HepG2 (cell line): ENCODE data around the gene TTLL1. TPM values are rescaled to one million over a fixed set of nuclear protein-coding genes. Genes with fewer than 3 reads are reported as not detected.

Experiments
- ATAC-seq: fragments of 200-7000 bp; cut with Tn5 transposase; 3 replicates; pipeline ENCODE4 v1.9.1; 2020; ENCODE audit warnings: mild to moderate bottlenecking, moderate library complexity
- BruUV-seq: library from RNA; stranded (reverse); fragments of 400-500 nt; replicated peaks from 2 replicates; lab custom pipeline; 2021; lab: Mats Ljungman, UMichigan
- CTCF ChIA-PET: fragments of 300-600 bp; formaldehyde crosslinking; extraction: SDS; loops from one replicate; lab custom pipeline; 2021; ENCODE audit warnings: low total read pairs, inconsistent platforms, low intra/inter-chr PET ratio; lab: Yijun Ruan, JAX
- POLR2A ChIA-PET: fragments of 350-600 bp; sonication (Branson Sonifier 250); formaldehyde crosslinking; loops from one replicate; lab custom pipeline; 2020; ENCODE audit warnings: antibody characterized with exemption, inconsistent platforms; lab: Yijun Ruan, JAX
- DNase-seq: peaks from one replicate; pipeline ENCODE4 v3.0.0-alpha.2; 2015; ENCODE audit warnings: low spot score
- FAIRE-seq: peaks from 3 replicates; lab custom pipeline; 2011; peaks lifted over from hg19 to GRCh38; lab: Jason Lieb, UNC
- H2AFZ ChIP-seq: one replicate; pipeline ENCODE4 v1.6.1; 2011; ENCODE audit warnings: low read length, inconsistent platforms
- H3K27ac ChIP-seq: fragments of 300-600 bp; 3 replicates; pipeline ENCODE4 v1.8.0; 2011; ENCODE audit warnings: mixed run types, mild to moderate bottlenecking, mixed read lengths, low read length, inconsistent platforms; ENCODE audit not compliant: insufficient read depth; ENCODE audit errors: extremely low read length
- H3K27me3 ChIP-seq, 2 experiments: fragments of 200-600 bp in 1 of 2; 2 replicates in 1 of 2; 3 replicates in 1 of 2; pipeline versions ENCODE4 v1.6.0 to v1.8.0; 2011; ENCODE audit warnings: low read length in 2 of 2, mild to moderate bottlenecking in 2 of 2, moderate library complexity in 2 of 2, inconsistent platforms in 1 of 2; ENCODE audit not compliant: insufficient read depth in 2 of 2, control insufficient read depth in 1 of 2
- H3K36me3 ChIP-seq, 2 experiments: fragments of 200-600 bp in 1 of 2; replicated peaks in 1 of 2; 2 replicates in 1 of 2; 3 replicates in 1 of 2; pipeline versions ENCODE4 v1.5.1 to v1.8.0; 2011; ENCODE audit warnings: low read length in 2 of 2, inconsistent platforms in 1 of 2; ENCODE audit not compliant: insufficient read depth in 2 of 2, control insufficient read depth in 1 of 2
- H3K4me1 ChIP-seq: 2 replicates; pipeline ENCODE4 v1.5.1; 2012; ENCODE audit warnings: low read length, inconsistent platforms; ENCODE audit not compliant: insufficient read depth
- H3K4me2 ChIP-seq: 2 replicates; pipeline ENCODE4 v1.6.0; 2011; ENCODE audit warnings: low read depth, low read length, inconsistent platforms
- H3K4me3 ChIP-seq, 3 experiments: fragments of 200-600 bp in 1 of 3; sonication (generic), shearing (Covaris generic) in 1 of 3; replicated peaks in 1 of 3; 2 replicates each; pipeline ENCODE4 v1.5.1; 2011 to 2016; ENCODE audit warnings: low read length in 3 of 3, inconsistent platforms in 2 of 3, low read depth in 2 of 3, mild to moderate bottlenecking in 2 of 3, control low read depth in 1 of 3, mixed read lengths in 1 of 3; ENCODE audit not compliant: insufficient read depth in 1 of 3
- H3K79me2 ChIP-seq: one replicate; pipeline ENCODE4 v1.6.1; 2011; ENCODE audit warnings: low read length, inconsistent platforms; ENCODE audit not compliant: insufficient read depth
- H3K9ac ChIP-seq: 2 replicates; pipeline ENCODE4 v1.6.0; 2011; ENCODE audit warnings: mild to moderate bottlenecking, low read depth, low read length, inconsistent platforms; ENCODE audit not compliant: insufficient read depth
- H3K9me3 ChIP-seq: 2 replicates; pipeline ENCODE4 v1.5.1; 2012; ENCODE audit warnings: mild to moderate bottlenecking, low read length
- H4K20me1 ChIP-seq: 2 replicates; pipeline ENCODE4 v1.6.0; 2011; ENCODE audit warnings: inconsistent platforms, mild to moderate bottlenecking, low read length, moderate library complexity; ENCODE audit not compliant: insufficient read depth
- ADNP ChIP-seq: sonication (generic); formaldehyde crosslinking; IDR thresholded peaks from 2 replicates; pipeline ENCODE4 v1.4.0; 2020; ENCODE audit warnings: missing genetic modification reagents
- DDIT3 ChIP-seq: sonication (generic); formaldehyde crosslinking; IDR thresholded peaks from 2 replicates; pipeline ENCODE4 v1.4.0; 2020; ENCODE audit warnings: mild to moderate bottlenecking, missing genetic modification reagents
- EED ChIP-seq: sonication (generic); formaldehyde crosslinking; IDR thresholded peaks from 2 replicates; pipeline ENCODE4 v1.5.0; 2020; ENCODE audit warnings: mild to moderate bottlenecking, missing genetic modification reagents
- FOSL2 ChIP-seq: sonication (generic); formaldehyde crosslinking; IDR thresholded peaks from 2 replicates; pipeline ENCODE4 v1.4.0; 2020; ENCODE audit warnings: missing genetic modification reagents
- FOXA1 ChIP-seq, 2 experiments: fragments of 450-650 bp in 1 of 2; sonication (generic) in 1 of 2; formaldehyde crosslinking in 1 of 2; IDR thresholded peaks; 2 replicates each; pipeline versions ENCODE4 v1.4.0 to v1.6.1; 2016 to 2020; ENCODE audit warnings: missing genetic modification reagents in 1 of 2
- KDM3A ChIP-seq: IDR thresholded peaks from 2 replicates; pipeline ENCODE4 v1.6.1; 2018; ENCODE audit warnings: low read depth, missing compliant biosample characterization
- LCORL ChIP-seq, 2 experiments: fragments of 450-650 bp in 1 of 2; sonication (generic) in 1 of 2; formaldehyde crosslinking in 1 of 2; IDR thresholded peaks; 2 replicates each; pipeline versions ENCODE4 v1.5.0 to v1.6.1; 2017 to 2020; ENCODE audit warnings: antibody characterized with exemption in 1 of 2, missing genetic modification reagents in 1 of 2
- NAIF1 ChIP-seq: sonication (generic); formaldehyde crosslinking; IDR thresholded peaks from 2 replicates; pipeline ENCODE4 v1.5.0; 2020; ENCODE audit warnings: mild to moderate bottlenecking, missing genetic modification reagents, borderline replicate concordance
- PCBP2 ChIP-seq: fragments of 200-400 bp; formaldehyde crosslinking; optimal IDR thresholded peaks from 2 replicates; pipeline ENCODE3; 2018; ENCODE audit warnings: low read length, low read depth; ENCODE audit not compliant: poor library complexity, severe bottlenecking
- SOX6 ChIP-seq, 2 experiments: fragments of 450-650 bp in 1 of 2; sonication (generic) in 1 of 2; formaldehyde crosslinking in 1 of 2; IDR thresholded peaks; 2 replicates each; pipeline versions ENCODE4 v1.4.0 to v1.6.1; 2017 to 2020; ENCODE audit warnings: antibody characterized with exemption in 1 of 2, mild to moderate bottlenecking in 1 of 2, missing genetic modification reagents in 1 of 2
- SRSF4 ChIP-seq: fragments of 200-400 bp; formaldehyde crosslinking; IDR thresholded peaks from one replicate; pipeline ENCODE4 v1.6.1; 2018; ENCODE audit warnings: mild to moderate bottlenecking, low read depth, low read length, moderate library complexity; ENCODE audit not compliant: poor library complexity, severe bottlenecking
- ZBTB33 ChIP-seq: sonication (generic); formaldehyde crosslinking; IDR thresholded peaks from 2 replicates; pipeline ENCODE4 v1.4.0; 2020; ENCODE audit warnings: missing genetic modification reagents
- ZNF292 ChIP-seq: sonication (generic); formaldehyde crosslinking; IDR thresholded peaks from 2 replicates; pipeline ENCODE4 v1.8.1; 2022; ENCODE audit warnings: mild to moderate bottlenecking, low read depth, missing genetic modification reagents, borderline replicate concordance
- ZNF572 ChIP-seq: sonication (generic); formaldehyde crosslinking; IDR thresholded peaks from 2 replicates; pipeline ENCODE4 v1.5.1; 2020; ENCODE audit warnings: mild to moderate bottlenecking, missing genetic modification reagents
- ZNF687 ChIP-seq: sonication (generic); formaldehyde crosslinking; IDR thresholded peaks from 2 replicates; pipeline ENCODE4 v1.5.1; 2020; ENCODE audit warnings: mild to moderate bottlenecking, missing genetic modification reagents, moderate library complexity
- WGBS: methylation state at CpG from one replicate; pipeline ENCODE4 v1.1.6; 2017; ENCODE audit warnings: low lambda C conversion rate; 5-methylcytosine and 5-hydroxymethylcytosine counted together
- in situ Hi-C: cut with HindIII; loops from 2 replicates; pipeline ENCODE4 v1.10.0; 2017; ENCODE audit warnings: low pct_unique_long_range_greater_than_20kb; ENCODE audit not compliant: extremely low pct_ligation_motif_present
- intact Hi-C: fragments of 100-400 bp; cut with micrococcal nuclease; formaldehyde crosslinking; loops from one replicate; pipeline ENCODE4 v1.10.0; 2022; ENCODE audit not compliant: unreplicated experiment
- polyA plus RNA-seq, 8 experiments: library from polyadenylated mRNA; depleted of rRNA in 3 of 8; stranded (reverse) in 7 of 8; unstranded in 1 of 8; fragments of >200 nt; fragmentation: Illumina TruSeq in 4 of 8; extraction: Trizol in 4 of 8; gene quantifications; 2 replicates each; pipeline versions ENCODE4 v1.2.1 to v1.2.3, GENCODE V29; 2011 to 2016; ENCODE audit warnings: low read depth in 4 of 8, missing spikeins in 1 of 8, mixed read lengths in 1 of 8; ENCODE audit not compliant: insufficient read depth in 1 of 8
- total RNA-seq, 5 experiments: library from RNA; depleted of rRNA; stranded (reverse); fragments of >200 nt; fragmentation: Illumina TruSeq; extraction: Trizol; gene quantifications; 2 replicates each; pipeline ENCODE4 v1.2.3, GENCODE V29; 2016; ENCODE audit warnings: low read depth in 1 of 5

TTLL1 gene
- total and polyA plus RNA-seq, 2 of the 13 experiments (the other 11 are each of a cell fraction or from before 2014, with no cell fraction given): 1.6 to 5.3 TPM

GRCh38 chr22:43008509-43008908, 80.7 kb downstream of the TTLL1 start (continued):
- no peak for TF ChIP-seq PCBP2

GRCh38 chr22:43007519-43008102, 81.6 kb downstream of the TTLL1 start:
- Histone ChIP-seq H3K36me3 (no peaks in the 10 kb centered on the region; a peak in 1 of 5 replicates), H3K27me3 (no peaks in the 10 kb centered on the region), H3K9me3 (no peaks in the 10 kb centered on the region), H3K9ac (no peak overlapping the region), H3K4me3 (peak overlapping the region in 1 of 3 experiments; percentile 11; a peak in 1 of 6 replicates), H2AFZ (no peak overlapping the region), H4K20me1 (peaks cover 47% of the 10 kb centered on the region), H3K4me2 (peak overlapping the region; percentile 28), H3K4me1 (peaks cover 97% of the 10 kb centered on the region), H3K27ac (peak overlapping the region; percentile 35), H3K79me2 (peaks cover 95% of the 10 kb centered on the region)
- intact Hi-C loops (no loop called here), in situ Hi-C loops (no loop called here)
- FAIRE-seq (no peak), DNase-seq (peak; percentile 65), ATAC-seq (peak; percentile 85)
- ChIA-PET CTCF (no interaction called here), POLR2A (interaction anchor here (1.1 to 7.3 kb wide), 3 partner anchors 11 to 68 kb away, joined by 3 to 101 read pairs (median 4); no protein-coding TSS in a partner anchor)
- BruUV-seq: no TSS peak
- WGBS: 31% methylated on average over 5 of the region's 5 CpGs
- TF ChIP-seq ZNF572 (CRISPR knock-in tag) (no peak), NAIF1 (no peak), ZNF687 (CRISPR knock-in tag) (peak; percentile 48), FOXA1 (IDR thresholded peaks at IDR 0.05) (no peak), FOXA1 (CRISPR knock-in tag; IDR thresholded peaks at IDR 0.05) (peak; percentile 36; the same call in 1 of the 2 replicates), EED (CRISPR knock-in tag) (no peak), FOSL2 (CRISPR knock-in tag) (peak; percentile 70), ADNP (CRISPR knock-in tag) (no peak), DDIT3 (CRISPR knock-in tag) (no peak), ZNF292 (CRISPR knock-in tag) (0 out of 2 replicates have a peak, but pooled peaks have one; percentile 16), ZBTB33 (CRISPR knock-in tag) (peak; percentile 97), KDM3A (no peak), SOX6 (IDR thresholded peaks at IDR 0.05) (no peak), SOX6 (CRISPR knock-in tag; IDR thresholded peaks at IDR 0.05) (peak; percentile 42; the same call in 1 of the 2 replicates), SRSF4 (no peak), LCORL (IDR thresholded peaks at IDR 0.05) (no peak), LCORL (CRISPR knock-in tag; IDR thresholded peaks at IDR 0.05) (0 out of 2 replicates have a peak, but pooled peaks have one; percentile 31)
